Type B pancreatic cell (in vitro differentiated cells): ENCODE data around the gene AGTR1. TPM values are rescaled to one million over a fixed set of nuclear protein-coding genes. Genes with fewer than 3 reads are reported as not detected.

ENCODE experiments used
- DNase-seq: peaks from one replicate; pipeline ENCODE4 v3.0.0; 2021; ENCODE audit warnings: mixed read lengths; ENCODE audit not compliant: unreplicated experiment; ENCODE audit errors: extremely low spot score
- H3K27ac Mint-ChIP-seq: 2 replicates; pipeline ENCODE4 v1.8.0; 2021; ENCODE audit warnings: mild to moderate bottlenecking, mixed read lengths
- H3K27me3 Mint-ChIP-seq: 2 replicates; pipeline ENCODE4 v1.8.0; 2021; ENCODE audit warnings: mixed read lengths
- H3K36me3 Mint-ChIP-seq: 2 replicates; pipeline ENCODE4 v1.8.0; 2021; ENCODE audit warnings: mixed read lengths
- H3K4me1 Mint-ChIP-seq: one replicate; pipeline ENCODE4 v1.8.0; 2021; ENCODE audit warnings: mixed read lengths; ENCODE audit not compliant: unreplicated experiment
- H3K4me3 Mint-ChIP-seq: 2 replicates; pipeline ENCODE4 v1.8.0; 2021; ENCODE audit warnings: mild to moderate bottlenecking, mixed read lengths
- H3K9me3 Mint-ChIP-seq: 2 replicates; pipeline ENCODE4 v1.8.0; 2021; ENCODE audit warnings: mixed read lengths
- total RNA-seq: library from RNA; stranded (reverse); gene quantifications from 2 replicates; pipeline ENCODE4 v1.2.1, GENCODE V29; 2021; ENCODE audit warnings: low replicate concordance
- TF ChIP-seq, protein P1 (sequence below): fragments of 200-600 bp; sonication (generic); conservative IDR thresholded peaks from 2 replicates; pipeline ENCODE4 v1.5.0; 2021; ENCODE audit warnings: antibody characterized with exemption, mild to moderate bottlenecking

Gene AGTR1
- total RNA-seq, 1 donor from 2014 or later = 2.4 TPM

GRCh38 chr3:148711981-148712666 lies 14.4 kb downstream of the AGTR1 start:
- H3K4me1 Mint-ChIP-seq = peaks cover 9% of the 10 kb centered on the region
- H3K27me3 Mint-ChIP-seq = no peaks in the 10 kb centered on the region
- H3K36me3 Mint-ChIP-seq = no peaks in the 10 kb centered on the region
- no peak for DNase-seq
- TF ChIP-seq, protein P1, sequence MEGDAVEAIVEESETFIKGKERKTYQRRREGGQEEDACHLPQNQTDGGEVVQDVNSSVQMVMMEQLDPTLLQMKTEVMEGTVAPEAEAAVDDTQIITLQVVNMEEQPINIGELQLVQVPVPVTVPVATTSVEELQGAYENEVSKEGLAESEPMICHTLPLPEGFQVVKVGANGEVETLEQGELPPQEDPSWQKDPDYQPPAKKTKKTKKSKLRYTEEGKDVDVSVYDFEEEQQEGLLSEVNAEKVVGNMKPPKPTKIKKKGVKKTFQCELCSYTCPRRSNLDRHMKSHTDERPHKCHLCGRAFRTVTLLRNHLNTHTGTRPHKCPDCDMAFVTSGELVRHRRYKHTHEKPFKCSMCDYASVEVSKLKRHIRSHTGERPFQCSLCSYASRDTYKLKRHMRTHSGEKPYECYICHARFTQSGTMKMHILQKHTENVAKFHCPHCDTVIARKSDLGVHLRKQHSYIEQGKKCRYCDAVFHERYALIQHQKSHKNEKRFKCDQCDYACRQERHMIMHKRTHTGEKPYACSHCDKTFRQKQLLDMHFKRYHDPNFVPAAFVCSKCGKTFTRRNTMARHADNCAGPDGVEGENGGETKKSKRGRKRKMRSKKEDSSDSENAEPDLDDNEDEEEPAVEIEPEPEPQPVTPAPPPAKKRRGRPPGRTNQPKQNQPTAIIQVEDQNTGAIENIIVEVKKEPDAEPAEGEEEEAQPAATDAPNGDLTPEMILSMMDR = no peak
- no peaks in the 10 kb centered on the region for H3K9me3 Mint-ChIP-seq
- H3K4me3 Mint-ChIP-seq = no peak overlapping the region
- H3K27ac Mint-ChIP-seq = no peak overlapping the region

DNA sequence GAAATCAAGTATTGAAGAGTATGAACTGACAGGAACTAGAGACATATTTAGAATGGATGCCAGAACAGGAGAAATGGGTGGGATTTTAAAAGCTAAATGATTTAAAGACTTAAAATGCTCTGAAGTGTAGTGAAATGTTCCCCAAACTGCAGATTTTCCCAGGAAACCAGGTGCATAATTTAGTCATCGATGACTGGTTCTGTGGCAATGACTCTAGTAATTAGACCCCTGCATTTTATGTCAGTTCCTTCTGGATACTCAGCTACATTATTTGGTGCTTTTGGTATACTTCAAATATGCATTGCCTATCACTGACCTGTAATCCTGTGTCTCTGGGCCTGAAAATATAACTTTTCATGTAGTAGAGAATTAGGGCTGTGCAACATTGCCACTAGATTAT lies 16.8 kb downstream of the AGTR1 start:
- Mint-ChIP-seq H3K4me3 (no peak overlapping the region), H3K36me3 (no peaks in the 10 kb centered on the region), H3K27ac (no peak overlapping the region), H3K9me3 (no peaks in the 10 kb centered on the region), H3K27me3 (no peaks in the 10 kb centered on the region), H3K4me1 (peaks cover 6% of the 10 kb centered on the region)
- DNase-seq = no peak
- TF ChIP-seq, protein P1 = no peak

- H3K27me3 Mint-ChIP-seq = no peaks in the 10 kb centered on the region
- H3K4me3 Mint-ChIP-seq = no peak overlapping the region
- TF ChIP-seq, protein P1 = peak; percentile 57
Measured at GRCh38 chr3:148716657-148717056, 19.0 kb downstream of the AGTR1 start.

GRCh38 chr3:148717885-148718561 lies 20.3 kb downstream of the AGTR1 start:
- no peak overlapping the region for H3K4me3 Mint-ChIP-seq
- no peak for DNase-seq
- no peak overlapping the region for H3K27ac Mint-ChIP-seq
- no peaks in the 10 kb centered on the region for H3K27me3 Mint-ChIP-seq
- H3K4me1 Mint-ChIP-seq = peaks cover 6% of the 10 kb centered on the region
- no peaks in the 10 kb centered on the region for H3K36me3 Mint-ChIP-seq
- no peaks in the 10 kb centered on the region for H3K9me3 Mint-ChIP-seq
- TF ChIP-seq, protein P1 = no peak

More at GRCh38 chr3:148716657-148717056, 19.0 kb downstream of the AGTR1 start:
- Mint-ChIP-seq H3K27ac (no peak overlapping the region), H3K4me1 (peaks cover 6% of the 10 kb centered on the region), H3K36me3 (no peaks in the 10 kb centered on the region), H3K9me3 (no peaks in the 10 kb centered on the region)
- no peak for DNase-seq

GRCh38 chr3:148718982-148719862 lies 21.5 kb downstream of the AGTR1 start:
- DNase-seq = no peak
- TF ChIP-seq, protein P1 = peak; percentile 66
- peak overlapping the region; percentile 3 for H3K4me3 Mint-ChIP-seq
- H3K27me3 Mint-ChIP-seq = no peaks in the 10 kb centered on the region
- no peaks in the 10 kb centered on the region for H3K36me3 Mint-ChIP-seq
- H3K9me3 Mint-ChIP-seq = no peaks in the 10 kb centered on the region
- H3K27ac Mint-ChIP-seq = no peak overlapping the region
- H3K4me1 Mint-ChIP-seq = peaks cover 6% of the 10 kb centered on the region
